Hematopoietic multipotent progenitor cell treated with erythropoietin and hydrocortisone succinate and interleukin-3 and kit ligand, for 4 days (in vitro differentiated cells): ENCODE results near the gene MKX.

Experiments
- DNase-seq: peaks from one replicate; pipeline ENCODE4 v3.0.0-alpha.2; 2015

The MKX gene

DNA sequence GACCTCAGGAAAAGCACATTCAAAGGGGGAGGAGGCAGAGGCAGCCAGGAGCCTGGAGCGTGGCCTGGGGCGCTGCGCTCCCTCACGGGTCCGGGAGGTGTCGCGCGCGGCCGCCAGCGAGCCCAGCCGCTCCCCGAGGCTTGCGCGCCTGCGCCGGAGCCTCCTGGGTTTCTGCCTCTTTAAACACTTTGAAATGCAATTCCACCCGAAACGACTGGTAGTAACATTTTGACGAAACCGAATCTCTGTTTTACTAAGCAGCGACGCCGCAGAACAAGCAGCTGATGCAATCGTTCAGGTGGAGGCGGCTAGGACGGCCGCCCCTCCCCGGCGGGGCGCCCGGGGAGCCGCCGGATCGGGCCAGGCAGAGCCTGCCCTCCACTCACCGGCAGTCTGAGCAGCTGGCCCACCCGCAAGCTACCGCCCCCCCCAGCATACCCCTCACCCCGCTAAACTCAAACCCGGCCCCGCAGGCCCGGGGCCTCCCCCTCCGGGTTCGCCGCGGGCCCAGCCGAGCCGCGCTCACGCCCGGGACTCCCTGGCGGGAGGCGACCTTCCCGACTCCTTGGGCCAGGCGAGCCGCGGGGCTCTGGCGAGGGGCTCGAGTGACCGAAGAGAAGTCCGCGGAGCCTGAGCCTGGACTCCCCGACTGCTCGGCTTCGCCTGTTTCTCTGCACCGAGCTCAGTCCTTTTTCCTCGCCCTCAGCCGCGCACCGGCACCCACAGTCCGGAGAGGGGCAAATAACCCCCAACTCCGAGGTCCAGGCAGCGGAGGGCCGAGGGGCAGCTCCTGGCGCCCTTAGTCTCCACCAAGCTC, 3.2 kb downstream of the MKX start:
- peak; percentile 87 for DNase-seq

DNA sequence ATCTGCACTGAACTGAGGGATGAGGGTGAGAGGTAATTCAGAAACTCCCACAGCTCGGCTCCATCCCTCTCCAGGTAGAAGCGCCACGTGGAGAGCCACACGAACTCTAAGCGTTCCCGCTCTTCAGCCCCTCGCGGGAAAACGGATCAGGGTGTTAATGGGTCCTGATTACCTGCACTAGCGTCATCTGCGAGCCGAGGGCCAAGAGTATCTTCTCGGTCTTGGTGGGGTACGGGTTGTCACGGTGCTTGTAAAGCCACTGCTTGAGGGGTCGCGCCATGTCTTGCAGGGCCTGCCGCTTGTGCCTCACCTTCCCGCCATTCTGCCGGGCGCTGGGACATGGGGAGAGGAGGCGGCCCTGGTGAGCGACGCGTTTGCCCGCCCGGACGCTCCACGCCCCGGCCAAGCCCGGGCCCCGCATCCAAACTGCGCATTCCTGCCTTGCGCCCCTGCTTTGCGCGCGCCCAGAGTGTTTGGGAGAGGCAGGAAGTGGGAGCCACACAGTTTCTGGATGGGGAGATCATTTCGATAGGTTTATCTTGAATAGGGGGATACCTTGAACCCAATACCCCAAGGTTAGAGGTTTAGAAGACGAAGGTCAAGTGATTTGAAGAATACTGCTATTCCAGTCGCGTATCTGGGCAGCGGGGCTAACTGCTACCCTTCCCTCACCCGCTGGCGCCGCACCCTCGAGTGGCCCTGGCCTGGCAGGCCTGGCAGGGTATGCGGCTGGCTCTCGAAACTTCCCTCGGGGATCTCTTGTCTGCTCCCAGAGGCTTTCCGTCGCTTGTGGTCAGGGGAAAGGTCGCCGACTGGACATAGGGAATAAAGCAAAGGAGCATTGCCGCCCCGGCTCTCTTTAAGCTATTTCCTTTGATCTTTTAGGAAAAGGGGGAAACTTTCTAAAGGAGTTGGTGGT, 4.2 kb downstream of the MKX start:
- DNase-seq: peak; percentile 15

DNA sequence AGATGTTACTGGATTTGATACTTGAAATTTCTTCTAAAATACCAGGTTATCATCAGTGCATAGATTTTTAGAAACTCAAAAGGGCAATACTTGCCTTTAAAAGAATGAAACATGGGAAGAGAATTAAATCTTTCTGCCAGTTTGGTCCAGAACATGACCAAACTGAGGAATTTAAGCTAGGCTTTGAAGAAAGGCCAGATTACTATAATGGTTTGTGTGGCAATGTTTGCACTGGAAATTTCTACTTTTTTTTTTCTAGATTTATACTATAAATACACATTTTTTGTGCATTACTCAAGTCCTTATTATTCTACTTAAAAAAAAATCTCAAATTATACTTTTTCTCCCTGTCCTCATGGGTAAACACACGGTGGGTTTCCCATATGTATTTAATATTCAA, 9.2 kb downstream of the MKX start:
- no peak for DNase-seq

DNA sequence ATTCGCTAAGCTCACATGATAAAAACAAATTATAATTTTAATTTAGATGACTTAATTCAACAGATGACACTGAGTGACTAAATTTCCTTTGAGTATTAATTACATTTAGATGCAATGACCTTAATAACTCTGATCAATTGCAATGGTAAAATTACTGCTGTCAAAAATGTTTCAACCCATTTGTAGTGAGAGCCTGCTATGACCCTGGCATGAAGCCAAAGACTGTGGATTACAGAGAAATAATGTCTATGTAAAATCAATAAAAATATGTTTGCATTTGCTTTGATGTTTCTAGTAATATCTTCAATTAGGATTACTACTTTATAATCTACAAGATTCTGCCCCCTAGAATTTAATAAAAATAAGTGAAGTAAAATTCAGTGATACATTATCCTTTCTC, 15.6 kb downstream of the MKX start:
- no peak for DNase-seq

DNA sequence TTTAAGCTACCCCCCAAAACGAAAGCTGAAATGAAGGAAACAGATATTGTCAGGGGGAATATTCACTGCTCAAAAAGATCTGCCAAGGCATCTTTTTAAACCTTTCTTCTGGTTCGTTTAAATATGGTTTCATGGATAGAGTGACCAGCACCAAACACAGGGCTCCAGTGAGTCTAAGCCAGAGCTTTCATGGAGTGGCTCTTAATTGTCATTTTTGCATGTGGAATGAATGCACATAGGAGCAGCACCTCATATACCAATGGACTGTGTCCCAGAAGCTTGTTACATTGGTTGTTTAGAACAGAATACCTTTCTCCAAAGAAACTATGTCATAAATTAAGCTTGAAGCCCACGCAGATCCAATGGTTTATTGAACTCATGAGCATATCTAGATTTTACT, 17.3 kb downstream of the MKX start:
- no peak for DNase-seq

DNA sequence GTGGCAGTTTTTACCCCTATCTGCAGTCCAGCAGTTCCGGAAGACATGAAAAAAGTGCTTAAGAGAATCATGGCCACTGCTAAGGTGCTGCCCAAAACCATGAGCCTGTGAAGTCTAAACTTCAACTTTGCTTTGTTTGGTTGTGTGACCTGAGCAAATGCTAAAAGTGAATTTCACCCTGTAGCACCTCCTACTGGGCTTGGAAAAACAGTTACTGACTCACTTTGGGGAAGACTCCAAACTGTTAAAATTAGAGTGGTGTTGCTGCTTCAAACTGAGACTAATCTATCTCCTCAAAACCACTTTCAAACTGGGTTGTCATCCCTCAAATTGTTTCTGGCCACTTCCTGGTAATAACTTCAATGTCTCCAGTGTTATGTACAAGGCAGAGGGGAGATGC, 21.3 kb downstream of the MKX start:
- DNase-seq: peak; percentile 15

DNA sequence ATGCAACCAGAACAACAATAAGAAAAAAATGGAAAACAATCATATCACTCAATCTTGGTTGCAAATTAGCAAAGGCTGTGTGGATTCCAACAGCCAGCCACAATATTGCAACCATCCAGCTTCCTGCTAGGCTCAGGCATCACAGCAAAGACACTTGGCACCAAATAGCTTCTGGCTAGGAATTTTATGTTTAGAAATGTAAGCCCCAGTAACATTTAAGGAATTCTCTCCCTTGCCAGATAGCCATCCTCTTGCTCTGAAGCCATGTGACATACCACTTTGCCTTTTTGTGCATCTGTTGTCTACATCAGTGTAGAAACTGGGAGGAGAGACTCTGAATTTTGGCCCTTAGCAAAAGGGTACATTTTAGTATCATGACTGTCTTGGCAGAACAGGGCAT, 22.2 kb downstream of the MKX start:
- no peak for DNase-seq

DNA sequence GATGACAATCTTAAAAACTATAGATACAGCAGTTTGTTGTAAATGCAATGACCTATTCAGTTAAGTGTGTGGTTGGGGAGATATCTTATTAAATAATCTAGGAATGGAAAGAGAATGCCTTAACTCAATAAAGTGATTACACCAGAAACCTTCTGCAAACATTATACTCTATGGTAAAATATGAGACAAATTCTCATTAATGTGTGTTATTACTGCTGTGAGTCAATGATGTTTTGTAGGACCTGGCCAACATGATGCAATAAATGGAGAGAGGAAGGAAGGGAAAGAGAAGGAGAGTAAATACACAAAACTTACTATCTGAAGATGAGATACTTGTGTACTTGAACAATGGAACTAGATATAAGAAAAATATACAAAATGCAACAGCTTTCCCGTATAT, 25.1 kb downstream of the MKX start:
- no peak for DNase-seq

DNA sequence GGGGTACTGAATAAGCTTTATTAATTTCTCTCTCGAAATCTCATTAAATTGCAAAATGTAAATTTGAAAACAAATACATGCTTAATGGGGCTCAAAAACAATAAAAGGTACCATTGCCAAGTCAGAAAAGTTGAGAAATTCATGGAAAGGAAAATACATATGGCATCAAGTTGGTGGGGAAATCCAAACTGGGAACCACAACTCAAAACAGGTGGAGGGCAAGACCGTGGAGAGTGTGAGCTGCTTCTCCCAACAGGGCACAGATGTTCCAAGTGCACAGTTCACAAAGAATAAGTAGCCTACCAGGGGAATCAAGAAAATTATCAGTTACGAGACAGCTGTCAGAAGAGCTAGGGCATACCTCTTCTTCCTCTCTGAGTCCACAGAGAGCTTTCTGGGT, 26.6 kb downstream of the MKX start:
- no peak for DNase-seq

DNA sequence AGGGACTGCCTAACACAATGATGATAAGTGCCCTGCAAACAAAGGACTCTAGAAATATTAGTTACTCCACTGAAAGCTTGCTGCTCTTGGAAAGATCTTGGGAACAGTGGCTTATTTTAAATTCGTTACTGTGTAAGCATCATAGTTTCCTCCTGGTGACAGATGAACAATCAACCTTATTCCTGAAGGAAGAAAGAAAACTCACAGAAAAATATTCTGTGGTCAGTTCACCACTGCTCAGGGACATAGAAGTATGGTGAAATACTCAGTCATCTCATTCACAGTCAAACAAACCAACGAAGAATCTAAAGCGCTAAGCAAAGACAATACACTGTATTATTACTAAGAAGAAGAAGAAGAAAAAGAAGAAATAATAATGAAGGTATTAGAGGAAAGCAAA, 27.8 kb downstream of the MKX start:
- no peak for DNase-seq

DNA sequence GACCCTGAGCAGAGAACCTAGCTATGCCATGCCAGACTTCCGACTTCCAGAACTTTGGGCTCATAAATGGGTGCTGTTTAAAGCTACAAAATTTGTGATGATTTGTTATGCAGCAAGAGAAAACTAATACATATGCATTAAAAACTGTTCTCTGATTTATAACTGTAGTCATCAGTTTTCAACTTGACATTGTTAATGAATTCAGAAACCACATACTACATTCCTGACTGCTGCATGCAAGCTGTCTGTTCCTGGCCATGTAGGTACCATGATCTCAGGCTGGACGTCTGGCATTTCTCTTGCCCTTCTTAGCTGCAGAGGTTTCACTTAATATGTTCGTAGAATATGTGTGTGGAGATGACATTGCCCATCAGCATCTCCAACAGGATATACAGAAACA, 28.4 kb downstream of the MKX start:
- no peak for DNase-seq

DNA sequence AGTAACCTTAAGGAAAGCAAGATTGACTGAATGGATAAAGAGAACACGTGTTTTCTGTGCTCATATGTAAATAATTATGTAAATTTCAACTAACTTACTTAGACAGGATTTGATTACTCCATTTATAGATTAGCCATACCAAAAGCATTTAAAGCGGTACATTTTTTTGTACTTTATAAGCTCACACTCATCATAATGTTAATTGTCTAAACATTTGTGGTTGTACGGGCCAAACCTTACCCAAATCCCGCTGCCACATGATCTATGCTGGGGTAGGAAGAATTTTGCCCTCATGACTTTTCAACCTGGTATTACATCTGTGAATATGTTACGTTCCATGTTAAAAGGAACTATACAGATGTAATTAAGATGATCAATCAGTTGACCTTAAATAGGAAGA, 29.1 kb downstream of the MKX start:
- no peak for DNase-seq

DNA sequence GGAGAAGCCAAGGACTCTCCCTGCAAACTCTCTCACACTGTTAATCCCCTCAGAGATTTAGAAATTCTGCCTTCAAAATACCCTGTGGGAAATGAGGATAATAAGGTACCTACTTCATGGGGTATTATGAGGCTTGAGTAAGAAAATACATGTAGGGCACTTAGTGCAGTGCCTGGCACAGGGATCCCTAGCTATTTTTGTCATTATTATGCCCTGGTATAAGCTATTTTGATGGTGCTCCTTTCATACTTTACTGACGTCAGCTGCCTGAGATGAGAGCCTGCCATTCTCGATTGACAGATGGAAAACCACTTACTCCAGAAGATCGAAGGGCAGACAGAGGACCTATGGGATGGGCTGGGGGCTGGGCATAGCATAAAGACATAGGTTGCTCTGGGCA, 30.1 kb downstream of the MKX start:
- no peak for DNase-seq

GRCh38 chr10:27714349-27714748, 31.3 kb downstream of the MKX start:
- DNase-seq: no peak

- DNase-seq: peak; percentile 2
Measured at GRCh38 chr10:27713941-27714340, 31.7 kb downstream of the MKX start.

DNA sequence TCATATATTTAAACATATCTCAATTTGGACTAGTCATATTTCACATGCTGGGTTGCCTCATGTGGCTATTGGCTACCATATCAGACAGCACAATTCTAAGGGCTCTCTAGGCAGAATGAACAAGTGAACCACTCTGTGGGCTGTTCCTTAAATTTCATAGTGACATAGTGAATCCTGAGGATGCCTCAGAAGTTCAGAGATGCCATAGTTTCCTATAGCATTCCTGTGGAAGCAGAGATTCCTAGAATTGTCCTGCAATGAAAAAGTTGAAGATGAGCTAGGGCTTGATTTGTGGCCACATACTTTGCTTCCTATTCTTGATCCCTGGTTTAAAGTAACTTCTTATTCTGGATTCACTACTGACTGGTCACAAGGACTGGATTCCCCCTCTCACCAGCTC, 35.6 kb downstream of the MKX start:
- no peak for DNase-seq

DNA sequence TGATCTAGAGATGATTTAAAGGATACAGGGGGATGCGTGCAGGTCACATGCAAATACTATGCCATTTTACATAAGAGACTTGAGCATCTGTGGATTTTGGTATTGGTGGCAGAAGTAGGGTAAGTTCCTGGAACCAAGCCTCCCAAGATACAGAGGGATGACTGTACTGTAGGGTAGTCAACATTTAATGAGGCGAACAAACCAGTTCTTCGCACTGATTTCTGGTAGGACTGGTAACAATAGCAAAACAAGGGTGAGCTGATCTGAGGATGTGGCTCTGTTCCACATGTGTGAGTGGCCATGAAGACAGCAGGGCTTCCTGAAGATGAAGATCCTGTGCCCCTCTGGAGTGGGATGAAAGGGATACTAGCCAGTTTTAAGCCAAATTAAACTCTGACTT, 36.3 kb downstream of the MKX start:
- DNase-seq: no peak

DNA sequence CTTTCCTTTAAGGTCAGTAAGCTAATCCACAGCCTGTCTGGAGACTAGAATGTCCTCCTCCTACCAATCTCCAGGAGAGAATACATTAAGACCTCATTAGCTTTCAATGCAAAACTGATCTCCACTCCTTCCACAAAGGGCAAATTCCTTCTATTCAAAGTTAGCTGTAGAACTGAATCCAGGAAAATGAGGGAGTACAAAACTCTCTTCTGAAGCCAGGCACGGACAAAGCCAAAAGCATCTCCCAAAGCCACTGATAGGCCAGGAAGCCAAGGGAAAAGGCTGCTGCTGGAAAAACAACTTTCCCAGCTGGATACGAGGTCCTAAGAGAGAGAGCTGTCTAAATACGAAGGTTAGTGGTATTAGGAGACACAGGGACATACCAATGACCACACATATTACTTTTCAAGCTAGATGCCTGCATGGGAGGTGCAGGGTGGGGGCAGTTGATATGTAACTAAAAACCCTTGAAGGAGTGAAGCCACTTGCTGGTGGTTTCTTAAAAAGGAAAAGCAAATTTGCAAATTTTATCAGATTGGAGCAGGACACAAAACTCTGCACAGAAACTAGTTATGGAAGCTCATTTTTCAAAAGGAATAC, 43.6 kb downstream of the MKX start:
- DNase-seq: no peak

GRCh38 chr10:27699776-27700175, 45.8 kb downstream of the MKX start:
- no peak for DNase-seq

GRCh38 chr10:27698961-27699360, 46.7 kb downstream of the MKX start:
- DNase-seq: no peak

DNA sequence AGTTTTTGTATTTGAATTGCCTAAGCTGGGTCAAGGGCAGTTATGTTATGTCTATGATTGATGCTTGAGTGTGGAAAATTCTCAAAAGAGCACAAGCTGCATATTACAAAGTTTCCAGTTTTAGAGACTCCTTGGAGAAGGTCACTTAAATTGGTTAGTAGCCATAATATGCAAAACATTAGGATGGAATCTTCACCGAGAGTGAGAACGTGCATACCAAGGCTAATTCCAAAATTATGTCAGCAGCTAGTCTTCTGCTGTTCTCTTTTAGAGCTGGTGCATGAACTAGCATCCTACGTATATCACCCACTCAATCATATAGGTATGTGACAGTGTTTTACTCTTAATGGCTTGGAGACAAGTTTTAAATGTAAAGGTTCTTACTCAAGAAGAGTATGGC, 49.2 kb downstream of the MKX start:
- DNase-seq: no peak

GRCh38 chr10:27695706-27696105, 49.9 kb downstream of the MKX start:
- DNase-seq: no peak

DNA sequence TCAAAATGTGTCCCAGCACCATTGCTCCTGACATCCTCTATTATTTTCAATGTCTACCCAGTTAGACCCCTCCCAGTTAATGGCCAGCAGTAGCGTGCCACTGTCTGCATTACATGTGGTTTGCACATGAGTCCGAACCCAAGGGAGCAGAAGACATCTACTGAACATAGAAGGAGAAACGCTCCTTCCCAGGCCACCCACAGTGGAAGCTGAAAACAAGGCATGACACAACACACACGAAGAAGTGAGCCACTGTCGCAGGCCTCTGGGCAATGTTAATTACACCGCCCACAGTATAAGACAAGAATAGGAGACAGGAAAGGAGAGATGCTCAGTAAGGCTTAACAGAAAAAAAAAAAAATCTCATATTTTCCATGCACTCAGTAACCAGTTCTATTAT, 50.5 kb downstream of the MKX start:
- DNase-seq: no peak

DNA sequence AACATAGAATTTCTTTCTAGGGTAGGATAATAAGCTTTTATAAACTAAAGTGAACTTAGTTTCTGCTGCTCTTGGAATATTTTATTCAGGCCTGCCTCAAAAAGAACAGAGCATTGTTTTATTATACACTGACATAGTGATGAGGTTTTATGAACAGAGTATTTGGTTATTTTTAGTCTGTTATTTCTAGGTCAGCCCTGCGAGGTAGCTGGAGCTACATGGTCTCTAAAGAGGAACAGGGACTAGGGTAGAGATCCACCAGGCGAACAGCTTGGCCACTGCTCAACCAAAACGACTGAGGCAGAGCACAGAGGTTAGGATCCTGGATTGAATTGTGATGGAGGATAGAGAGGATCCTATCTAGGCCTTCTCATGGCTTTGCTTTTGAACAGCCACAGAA, 53.0 kb downstream of the MKX start:
- no peak for DNase-seq
